H1 (cell line): ENCODE measurements around the gene TFG. TPM values are rescaled to one million over a fixed set of nuclear protein-coding genes. Genes with fewer than 3 reads are reported as not detected.

Experiments
- BCL11A ChIP-seq, 2 experiments: IDR thresholded peaks; one replicate each; pipeline ENCODE4 v1.6.1; 2011; ENCODE audit warnings: low read depth in 2 of 2, low read length in 2 of 2, mild to moderate bottlenecking in 2 of 2
- KDM1A ChIP-seq: fragments of 200-600, 300-600 bp; sonication (generic); IDR thresholded peaks from 2 replicates; pipeline ENCODE4 v1.7.1; 2016; ENCODE audit warnings: mild to moderate bottlenecking, low read length, borderline replicate concordance
- NANOG ChIP-seq: IDR thresholded peaks from 2 replicates; pipeline ENCODE4 v1.6.1; 2011; ENCODE audit warnings: low read length, low read depth, mild to moderate bottlenecking, inconsistent platforms; ENCODE audit not compliant: insufficient read depth, poor library complexity, severe bottlenecking
- PHF8 ChIP-seq: fragments of 200-600 bp; sonication (generic); conservative IDR thresholded peaks from 2 replicates; pipeline ENCODE4 v1.7.1; 2012; ENCODE audit warnings: low read depth, mild to moderate bottlenecking, inconsistent platforms, low read length, moderate library complexity
- POU5F1 ChIP-seq: IDR thresholded peaks from 2 replicates; pipeline ENCODE4 v1.6.1; 2011; ENCODE audit warnings: low read depth, mild to moderate bottlenecking, low read length, moderate library complexity
- SAP30 ChIP-seq: fragments of 300-600 bp; sonication (generic); IDR thresholded peaks from 2 replicates; pipeline ENCODE4 v1.7.1; 2012; ENCODE audit warnings: low read length, moderate library complexity, mild to moderate bottlenecking, inconsistent platforms; ENCODE audit not compliant: insufficient read depth, insufficient replicate concordance
- TAF7 ChIP-seq: optimal IDR thresholded peaks from 2 replicates; pipeline ENCODE3; 2011; ENCODE audit warnings: low read depth, mild to moderate bottlenecking, inconsistent platforms, low read length, moderate library complexity, borderline replicate concordance
- YY1 ChIP-seq: IDR thresholded peaks from 2 replicates; pipeline ENCODE4 v1.6.1; 2011; ENCODE audit warnings: low read depth, mild to moderate bottlenecking, low read length
- polyA plus RNA-seq, 7 experiments: library from polyadenylated mRNA; depleted of rRNA in 3 of 7; stranded (reverse) in 5 of 7; unstranded in 2 of 7; fragments of >200 nt in 5 of 7; fragments of 200-250 nt in 2 of 7; gene quantifications; 1 replicate in 5 of 7; 2 replicates in 1 of 7; 4 replicates in 1 of 7; pipeline versions ENCODE4 v1.2.1 to v1.2.3, GENCODE V29; 2011 to 2013; ENCODE audit warnings: missing spikeins in 2 of 7, mixed read lengths in 2 of 7
- total RNA-seq: library from RNA; stranded (reverse); fragmentation: NEBNext Ultra II Directional; extraction: Animal tissue kit (Norgen Biotek cat#: 25700); gene quantifications from 2 replicates; pipeline ENCODE4 v1.2.1, GENCODE V29; 2021

The TFG gene
- total and polyA plus RNA-seq, 2 of the 8 experiments (the other 6 are each of a cell fraction or from before 2014, with no cell fraction given), result 81.9 to 98.4 TPM

DNA sequence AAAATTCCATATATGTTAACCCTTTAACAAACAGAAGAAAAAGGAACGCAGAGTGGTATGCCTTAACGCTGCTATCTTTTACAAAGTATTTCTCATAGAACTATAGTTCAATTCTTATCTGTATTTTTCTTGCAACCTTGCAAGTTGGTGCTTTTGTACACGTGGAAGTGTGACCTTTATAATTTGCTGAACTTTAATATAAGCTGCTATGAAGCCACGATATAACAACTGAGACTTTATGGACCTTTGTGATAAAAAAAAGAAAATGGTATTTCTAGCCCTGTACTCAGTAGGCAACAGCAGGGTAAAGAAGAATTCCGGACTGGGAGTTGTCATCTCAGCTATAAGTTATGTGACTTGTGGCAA is 6.3 kb upstream of the TFG start (continued):
- TF ChIP-seq PHF8 (no peak), SAP30 (no peak), BCL11A (IDR thresholded peaks at IDR 0.05; ENCODE audit: low read depth in 2 of 2, low read length in 2 of 2) (no peak), NANOG (no peak), TAF7 (no peak), POU5F1 (no peak), YY1 (no peak), KDM1A (no peak)
